HG02938 (cell line): ENCODE data around the gene CEMIP.

Source experiments
- ATAC-seq: cut with Tn5 transposase; IDR thresholded peaks from one replicate; pipeline ENCODE4 v1.9.1; 2021; ENCODE audit warnings: mild to moderate bottlenecking, moderate library complexity; ENCODE audit not compliant: unreplicated experiment

Gene CEMIP

DNA sequence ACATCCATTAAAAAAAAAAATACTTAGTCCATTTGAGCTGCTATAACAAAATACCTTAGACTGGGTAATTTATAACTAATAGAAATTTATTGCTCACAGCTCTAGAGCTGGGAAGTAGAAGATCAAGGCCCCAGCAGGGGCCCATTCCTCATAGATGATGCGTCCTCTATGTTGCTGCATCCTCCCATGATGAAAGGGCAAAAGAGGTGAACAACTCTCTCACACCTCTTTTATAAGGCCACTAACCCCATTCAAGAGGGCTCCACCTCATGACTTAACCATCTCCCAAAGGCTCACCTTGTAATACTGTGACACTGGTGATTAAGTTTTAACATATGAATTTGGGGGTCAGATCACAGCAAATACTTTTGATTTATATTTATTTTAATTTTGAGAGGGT lies 218.5 kb downstream of the CEMIP start:
- ATAC-seq: no peak

DNA sequence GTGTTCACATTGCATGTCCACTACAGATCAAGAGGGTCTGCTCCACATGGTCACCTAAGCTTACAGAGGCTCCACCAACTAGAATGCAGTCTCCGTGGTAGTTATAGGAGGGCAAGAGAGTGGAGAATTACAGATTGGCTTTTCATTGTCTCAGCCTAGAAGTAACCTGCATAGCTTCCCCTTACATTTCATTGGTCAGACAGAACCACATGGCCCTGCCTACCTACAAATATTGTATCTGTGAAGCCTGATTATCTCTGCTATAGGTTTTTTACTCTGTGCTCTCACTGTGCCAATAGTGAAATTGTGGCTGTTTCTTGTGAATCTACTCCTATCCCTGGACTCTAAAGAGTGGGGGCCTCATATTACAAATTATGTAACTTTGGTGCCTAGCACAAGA lies 219.1 kb downstream of the CEMIP start:
- no peak for ATAC-seq

DNA sequence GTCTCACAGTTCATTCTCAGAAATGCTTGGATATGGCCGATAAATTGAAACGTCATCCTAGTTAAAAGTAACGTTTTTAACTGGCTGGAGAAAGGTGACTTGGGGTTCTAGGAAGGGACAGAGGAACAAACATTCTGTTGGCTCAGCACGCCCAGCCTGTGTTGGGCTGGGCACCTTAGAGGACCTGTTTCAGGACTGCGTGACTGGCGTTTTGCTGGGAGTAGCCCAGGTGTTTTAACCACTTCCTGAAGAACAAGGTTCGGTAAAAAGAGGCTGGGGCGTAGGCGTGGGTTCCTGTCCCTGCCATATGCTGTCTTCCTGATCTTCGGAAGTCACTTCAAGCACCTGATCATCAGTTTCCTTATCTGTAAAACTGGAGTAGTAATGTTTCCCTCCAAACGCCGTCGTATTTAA lies 220.5 kb downstream of the CEMIP start:
- no peak for ATAC-seq

DNA sequence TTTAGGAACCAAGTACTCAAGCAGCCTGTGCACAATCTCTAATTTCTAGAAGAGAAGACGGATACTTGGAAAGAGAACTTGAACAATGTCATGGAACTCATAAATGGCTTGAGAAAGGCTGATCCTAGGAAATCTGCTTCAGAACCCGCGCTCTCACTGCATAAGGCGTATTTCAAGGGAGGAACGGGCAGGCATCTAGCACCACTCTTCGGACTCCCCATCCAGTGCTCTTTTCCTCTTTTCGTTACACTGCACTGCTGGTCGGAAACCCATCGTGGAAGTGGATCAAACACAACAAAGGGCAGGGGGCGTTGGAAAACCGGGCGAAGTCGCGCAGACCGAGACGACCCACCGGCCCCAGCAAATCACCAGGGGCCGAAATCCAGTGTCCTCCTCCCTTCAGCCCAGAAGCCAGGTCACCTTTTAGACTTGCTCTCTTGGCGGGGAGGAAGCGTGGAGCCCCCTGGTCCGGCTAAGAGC lies 221.0 kb downstream of the CEMIP start:
- ATAC-seq: no peak

- peak; percentile 50 for ATAC-seq
Observed at GRCh38 chr15:81000624-81001151, 221.5 kb downstream of the CEMIP start, which contains the start of gene TLNRD1. TSS of gene TLNRD1 (plus strand) at chr15:81000923. CDS start at chr15:81002272, 1,349 bp downstream.
